VCaP (cell line): Measurements from ENCODE around the gene APCDD1L.

Experiments used
- H3K27ac ChIP-seq: fragments of 450-650 bp; 2 replicates; pipeline ENCODE4 v1.5.1; 2017
- TF ChIP-seq, protein P1 (sequence below): fragments of 450-650 bp; conservative IDR thresholded peaks from 2 replicates; pipeline ENCODE4 v1.5.1; 2017; ENCODE audit warnings: mild to moderate bottlenecking, moderate library complexity

The APCDD1L gene

DNA sequence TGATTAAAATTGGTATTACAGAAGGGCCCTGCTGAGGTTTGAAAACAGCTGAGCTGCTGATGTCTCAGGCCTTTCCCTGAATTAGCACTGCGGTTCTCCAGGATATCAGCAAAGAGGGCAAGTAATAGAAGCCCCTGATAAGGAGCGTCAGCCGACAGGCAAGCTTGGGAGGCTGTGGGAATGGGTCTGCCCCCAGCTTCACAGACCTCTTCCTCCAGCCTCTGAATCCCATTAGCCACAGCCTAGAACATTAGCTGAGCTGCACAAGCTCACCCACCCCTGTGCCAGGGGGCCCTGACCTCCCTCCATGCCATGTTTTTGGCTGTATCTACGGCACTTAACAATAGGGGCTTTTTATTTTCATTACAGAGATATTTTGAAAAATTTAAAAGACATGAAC lies 66.2 kb downstream of the APCDD1L start:
- no peak overlapping the region; the same call in 1 of the 2 replicates for H3K27ac ChIP-seq
- TF ChIP-seq, protein P1, sequence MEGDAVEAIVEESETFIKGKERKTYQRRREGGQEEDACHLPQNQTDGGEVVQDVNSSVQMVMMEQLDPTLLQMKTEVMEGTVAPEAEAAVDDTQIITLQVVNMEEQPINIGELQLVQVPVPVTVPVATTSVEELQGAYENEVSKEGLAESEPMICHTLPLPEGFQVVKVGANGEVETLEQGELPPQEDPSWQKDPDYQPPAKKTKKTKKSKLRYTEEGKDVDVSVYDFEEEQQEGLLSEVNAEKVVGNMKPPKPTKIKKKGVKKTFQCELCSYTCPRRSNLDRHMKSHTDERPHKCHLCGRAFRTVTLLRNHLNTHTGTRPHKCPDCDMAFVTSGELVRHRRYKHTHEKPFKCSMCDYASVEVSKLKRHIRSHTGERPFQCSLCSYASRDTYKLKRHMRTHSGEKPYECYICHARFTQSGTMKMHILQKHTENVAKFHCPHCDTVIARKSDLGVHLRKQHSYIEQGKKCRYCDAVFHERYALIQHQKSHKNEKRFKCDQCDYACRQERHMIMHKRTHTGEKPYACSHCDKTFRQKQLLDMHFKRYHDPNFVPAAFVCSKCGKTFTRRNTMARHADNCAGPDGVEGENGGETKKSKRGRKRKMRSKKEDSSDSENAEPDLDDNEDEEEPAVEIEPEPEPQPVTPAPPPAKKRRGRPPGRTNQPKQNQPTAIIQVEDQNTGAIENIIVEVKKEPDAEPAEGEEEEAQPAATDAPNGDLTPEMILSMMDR: no peak

DNA sequence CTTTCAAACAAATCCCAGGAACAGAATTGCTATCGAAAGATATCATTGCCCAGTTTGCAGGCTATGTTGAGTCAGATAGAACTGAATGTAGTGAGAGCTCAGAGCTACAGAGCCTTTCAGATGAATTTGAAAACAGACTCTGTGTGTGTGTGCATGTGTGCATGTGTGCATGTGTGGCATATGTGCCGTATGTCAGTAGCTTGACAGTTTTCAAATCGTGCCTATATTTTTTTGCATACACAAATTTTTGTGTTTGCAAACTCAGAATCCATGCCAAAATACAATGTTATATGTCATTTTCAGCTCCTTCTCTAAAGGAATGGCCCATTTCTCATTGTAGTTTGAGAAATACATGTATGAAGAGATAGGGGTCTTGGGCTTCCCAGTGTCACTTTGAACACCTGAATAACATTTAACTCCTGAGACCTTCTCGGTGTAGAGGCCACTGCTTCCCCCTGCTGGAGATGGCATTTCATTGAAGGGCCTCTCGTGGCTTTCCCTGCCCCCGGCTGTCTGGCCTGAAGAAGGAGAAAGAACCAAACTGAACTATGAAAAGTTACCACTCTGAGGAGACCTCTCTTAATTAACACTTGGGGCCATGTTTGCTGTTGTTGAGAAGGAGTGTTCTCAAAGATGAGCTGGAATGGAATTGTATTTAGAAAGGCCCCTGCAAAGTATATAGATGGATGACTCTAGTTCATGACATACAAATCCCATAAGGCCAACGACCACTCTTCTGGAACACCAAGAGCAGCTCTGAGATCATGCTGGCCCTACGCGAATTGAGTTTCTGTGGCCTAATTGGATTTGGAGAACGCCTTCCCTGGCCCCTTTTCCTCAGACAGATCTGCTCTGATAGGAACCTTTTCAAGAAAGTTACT lies 67.4 kb downstream of the APCDD1L start:
- TF ChIP-seq, protein P1: peak; percentile 89
- peak overlapping the region; percentile 70 for H3K27ac ChIP-seq

DNA sequence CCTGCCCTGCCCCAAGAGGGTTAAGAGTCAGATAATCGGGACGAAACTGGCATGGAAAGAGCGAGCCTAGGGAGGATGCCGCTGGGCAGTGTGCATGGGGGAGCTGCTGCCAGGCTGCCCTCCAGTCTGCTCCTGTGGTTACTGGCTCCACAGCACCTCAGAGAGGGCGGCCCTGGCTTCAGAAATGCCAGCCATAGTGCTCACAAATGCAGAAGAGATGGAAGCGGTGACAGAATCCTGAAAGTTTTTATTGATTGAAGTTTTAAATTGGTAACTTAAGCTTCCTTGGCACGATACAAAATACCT lies 68.3 kb downstream of the APCDD1L start:
- TF ChIP-seq, protein P1: no peak

DNA sequence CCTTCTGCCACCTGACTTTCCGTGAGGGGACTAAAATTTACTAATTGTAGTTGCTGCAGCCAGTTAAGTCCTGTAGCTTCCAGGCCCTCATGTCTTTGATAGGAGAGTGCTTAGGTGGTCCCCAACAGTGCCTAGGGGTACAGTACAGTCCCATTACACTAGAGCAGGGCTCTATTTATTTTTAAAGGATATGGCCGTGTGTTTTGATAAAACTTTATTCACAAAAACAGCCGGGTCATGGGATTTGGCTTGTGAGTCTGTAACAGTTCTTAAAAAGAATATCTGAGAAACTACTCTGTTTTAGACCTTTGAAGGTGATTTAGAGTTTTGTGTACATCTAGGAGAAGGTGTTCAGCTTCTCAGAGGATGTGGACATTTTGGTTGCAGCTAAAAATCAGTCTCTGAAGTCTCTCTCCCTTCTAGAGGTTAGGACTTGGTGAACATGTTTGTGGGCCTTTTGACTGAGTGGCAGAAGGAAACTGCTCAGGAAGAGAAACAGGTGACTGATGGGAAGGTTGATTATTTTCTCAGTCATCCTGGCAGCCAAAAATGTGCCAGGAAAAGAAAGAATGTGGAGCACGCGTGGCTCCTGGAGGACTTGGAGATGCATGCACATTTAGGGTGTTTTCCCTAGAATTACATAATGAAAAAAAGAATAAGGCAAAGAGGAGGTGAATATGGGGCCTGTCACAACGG lies 68.8 kb downstream of the APCDD1L start:
- H3K27ac ChIP-seq: peak overlapping the region; percentile 70
- TF ChIP-seq, protein P1: no peak

More for the DNA sequence above, 68.3 kb downstream of the APCDD1L start:
- peak overlapping the region; percentile 70 for H3K27ac ChIP-seq

DNA sequence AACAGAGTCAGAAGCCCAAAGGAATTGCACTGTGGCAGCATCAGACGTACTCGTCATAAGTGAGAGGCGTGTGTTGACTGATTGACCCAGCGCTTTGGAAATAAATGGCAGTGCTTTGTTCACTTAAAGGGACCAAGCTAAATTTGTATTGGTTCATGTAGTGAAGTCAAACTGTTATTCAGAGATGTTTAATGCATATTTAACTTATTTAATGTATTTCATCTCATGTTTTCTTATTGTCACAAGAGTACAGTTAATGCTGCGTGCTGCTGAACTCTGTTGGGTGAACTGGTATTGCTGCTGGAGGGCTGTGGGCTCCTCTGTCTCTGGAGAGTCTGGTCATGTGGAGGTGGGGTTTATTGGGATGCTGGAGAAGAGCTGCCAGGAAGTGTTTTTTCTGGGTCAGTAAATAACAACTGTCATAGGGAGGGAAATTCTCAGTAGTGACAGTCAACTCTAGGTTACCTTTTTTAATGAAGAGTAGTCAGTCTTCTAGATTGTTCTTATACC lies 70.4 kb downstream of the APCDD1L start:
- TF ChIP-seq, protein P1: no peak
- peak overlapping the region; percentile 70 for H3K27ac ChIP-seq

DNA sequence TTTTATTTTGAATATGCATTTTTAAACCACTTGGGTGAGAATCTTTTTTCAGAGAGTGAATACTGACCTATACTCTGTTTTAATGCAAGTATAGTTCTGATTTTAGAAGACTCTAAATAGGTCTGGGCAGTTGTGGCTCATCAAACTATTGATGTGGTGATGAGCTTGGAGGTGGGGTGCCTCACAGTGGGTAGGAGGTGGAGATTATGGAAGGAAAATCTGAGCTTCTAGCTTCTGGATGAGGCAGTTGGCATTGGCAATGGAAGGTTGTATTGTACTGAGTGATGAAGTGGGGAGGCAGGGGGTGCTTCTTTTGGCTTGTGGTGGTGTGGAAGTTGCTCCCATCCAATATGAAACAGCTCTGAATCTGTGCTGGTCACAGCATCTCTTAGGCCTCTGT lies 73.5 kb downstream of the APCDD1L start:
- no peak overlapping the region for H3K27ac ChIP-seq
- TF ChIP-seq, protein P1: no peak

DNA sequence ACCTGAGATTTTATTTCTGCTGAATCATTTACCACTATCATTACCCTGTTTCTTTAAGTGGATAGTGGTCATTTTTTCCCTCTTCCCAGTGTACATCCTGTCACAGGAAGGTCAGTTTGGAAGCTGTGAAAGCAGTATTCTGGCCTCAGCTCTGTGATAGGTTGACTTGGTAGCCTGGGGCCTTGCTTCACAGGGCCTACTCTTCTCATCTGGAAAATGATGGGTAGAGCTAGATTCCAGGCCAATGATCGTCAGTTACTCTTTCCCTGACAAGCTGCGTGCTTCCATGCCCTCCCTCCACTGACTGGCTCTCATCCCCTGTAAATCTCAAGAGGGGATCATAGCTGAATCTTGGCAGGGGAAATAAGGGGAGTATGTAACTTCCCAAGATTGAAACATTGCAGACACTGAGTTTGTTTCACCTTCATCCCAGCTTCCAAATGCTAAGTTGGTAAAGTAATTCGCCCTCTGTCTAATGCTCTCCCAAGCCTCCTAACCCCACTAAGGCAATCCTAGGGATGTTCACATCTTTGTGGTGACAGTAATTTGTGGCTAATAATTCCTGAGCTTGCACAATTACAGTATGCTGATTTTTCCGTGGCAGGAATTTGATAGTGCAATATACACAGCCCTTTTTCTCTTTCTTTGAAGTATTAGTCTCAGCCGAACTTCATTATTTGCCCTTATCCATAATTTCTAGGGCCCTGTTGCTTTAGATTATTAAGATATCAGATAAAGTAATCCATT lies 75.0 kb downstream of the APCDD1L start:
- H3K27ac ChIP-seq: no peak overlapping the region
- TF ChIP-seq, protein P1: no peak
